PC-3 (cell line): ENCODE data around the gene NAGK. TPM values are rescaled to one million over a fixed set of nuclear protein-coding genes. Genes with fewer than 3 reads are reported as not detected.
"Not testable (repeated sequence)": the region's sequence is repeated elsewhere in the genome, so short reads cannot be mapped to it uniquely, and the experiment has no call there.

Source experiments
- ATAC-seq: fragments of 200-7000 bp; cut with Tn5 transposase; 2 replicates; pipeline ENCODE4 v1.9.1; 2020; ENCODE audit warnings: mild to moderate bottlenecking, moderate library complexity
- BruUV-seq: library from RNA; stranded (reverse); fragments of 400-500 nt; replicated peaks from 2 replicates; lab custom pipeline; 2021; lab: Mats Ljungman, UMichigan
- CTCF ChIA-PET: fragments of 300-600 bp; sonication (Branson Sonifier 250); formaldehyde crosslinking; loops from one replicate; lab custom pipeline; 2022; ENCODE audit warnings: antibody characterized with exemption; lab: Charles Lee
- POLR2A ChIA-PET: fragments of 300-600 bp; sonication (Branson Sonifier 250); formaldehyde crosslinking; loops from one replicate; lab custom pipeline; 2022; ENCODE audit warnings: antibody characterized with exemption; ENCODE audit not compliant: unreplicated experiment; lab: Charles Lee
- DNase-seq: peaks from one replicate; pipeline ENCODE4 v3.0.0-alpha.2; 2015
- H2AFZ ChIP-seq: fragments of 300-600 bp; sonication (generic); 2 replicates; pipeline ENCODE4 v1.6.0; 2016; ENCODE audit warnings: antibody characterized with exemption, low read length
- H3F3A ChIP-seq: fragments of 300-600 bp; sonication (generic); one replicate; pipeline ENCODE4 v1.6.0; 2017; ENCODE audit warnings: antibody characterized with exemption, low read length, control low read depth, mild to moderate bottlenecking; ENCODE audit not compliant: unreplicated experiment
- H3K27ac ChIP-seq: fragments of 300-600 bp; sonication (generic); 2 replicates; pipeline ENCODE4 v1.5.1; 2016; ENCODE audit warnings: mild to moderate bottlenecking, low read length
- H3K27me3 ChIP-seq: fragments of 300-600 bp; sonication (generic); 2 replicates; pipeline ENCODE4 v1.6.1; 2016; ENCODE audit warnings: low read length, mixed read lengths
- H3K36me3 ChIP-seq: fragments of 300-600 bp; sonication (generic); 2 replicates; pipeline ENCODE4 v1.6.1; 2016; ENCODE audit warnings: low read depth, mixed run types, low read length, mixed read lengths
- H3K4me1 ChIP-seq: fragments of 300-600 bp; sonication (generic); 2 replicates; pipeline ENCODE4 v1.5.1; 2016; ENCODE audit warnings: low read length; ENCODE audit not compliant: insufficient read depth
- H3K4me2 ChIP-seq: fragments of 300-600 bp; sonication (generic); 2 replicates; pipeline ENCODE4 v1.6.0; 2016; ENCODE audit warnings: low read length
- H3K4me3 ChIP-seq: fragments of 300-600 bp; sonication (generic); 2 replicates; pipeline ENCODE4 v1.5.1; 2016; ENCODE audit warnings: mild to moderate bottlenecking, low read length, mixed read lengths
- H3K79me2 ChIP-seq: fragments of 300-600 bp; sonication (generic); 2 replicates; pipeline ENCODE4 v1.6.1; 2017; ENCODE audit warnings: low read length, mixed read lengths
- H3K9ac ChIP-seq: fragments of 300-600 bp; sonication (generic); 2 replicates; pipeline ENCODE4 v1.6.0; 2016; ENCODE audit warnings: mild to moderate bottlenecking, low read length
- H3K9me2 ChIP-seq: fragments of 300-600 bp; sonication (generic); replicated peaks from 2 replicates; pipeline ENCODE4 v1.6.1; 2016; ENCODE audit warnings: mixed run types, low read length, mixed read lengths
- H3K9me3 ChIP-seq: fragments of 300-600 bp; sonication (generic); 2 replicates; pipeline ENCODE4 v1.6.1; 2016; ENCODE audit warnings: low read length, mixed read lengths
- H4K20me1 ChIP-seq: fragments of 300-600 bp; sonication (generic); 2 replicates; pipeline ENCODE4 v1.6.1; 2016; ENCODE audit warnings: low read length, mixed read lengths
- intact Hi-C: fragments of 100-400 bp; cut with micrococcal nuclease; formaldehyde crosslinking; loops from 2 replicates; pipeline ENCODE4 v1.9.0; 2023
- total RNA-seq: library from RNA; depleted of rRNA; stranded (reverse); fragments of >200 nt; gene quantifications from 2 replicates; pipeline ENCODE4 v1.2.3, GENCODE V29; 2014

NAGK gene
- total RNA-seq, 1 experiment from 2014 or later: 70.5 TPM

- H3K4me1 ChIP-seq, H3K9me3 ChIP-seq, H3K27ac ChIP-seq, CTCF ChIA-PET, H3K79me2 ChIP-seq, intact Hi-C loops, ATAC-seq, H3K9ac ChIP-seq, H3K27me3 ChIP-seq, H2AFZ ChIP-seq, BruUV-seq, DNase-seq, H3F3A ChIP-seq, H4K20me1 ChIP-seq, H3K4me3 ChIP-seq, H3K36me3 ChIP-seq, H3K9me2 ChIP-seq, H3K4me2 ChIP-seq: not testable (repeated sequence)
- POLR2A ChIA-PET: interaction anchor here (0.6 kb wide), 1 partner anchor 843 kb away, joined by 3 read pairs; no protein-coding TSS in a partner anchor
Measured at GRCh38 chr2:71085325-71086003, 17.0 kb downstream of the NAGK start.

DNA sequence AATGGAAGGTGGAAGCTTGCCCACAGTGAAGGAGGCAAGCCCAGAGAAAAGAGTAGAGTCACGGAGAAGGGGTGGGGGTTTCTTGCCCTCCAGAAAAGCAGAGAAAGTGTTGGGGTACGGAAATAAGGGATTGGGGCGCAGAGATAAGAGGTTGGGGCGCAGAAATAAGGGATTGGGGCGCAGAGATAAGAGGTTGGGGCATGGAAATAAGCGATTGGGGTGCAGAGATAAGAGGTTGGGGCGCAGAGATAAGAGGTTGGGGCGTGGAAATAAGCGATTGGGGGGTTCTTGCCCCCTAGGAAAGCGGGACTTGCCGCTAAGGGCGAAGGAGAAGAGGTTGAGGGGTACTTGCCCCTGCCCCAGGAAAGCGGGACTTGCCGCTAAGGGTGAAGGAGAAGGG, 21.0 kb downstream of the NAGK start:
- H3K4me1 ChIP-seq, H3K27me3 ChIP-seq, BruUV-seq, H3K9me3 ChIP-seq, H4K20me1 ChIP-seq, DNase-seq, H3K79me2 ChIP-seq, intact Hi-C loops, H2AFZ ChIP-seq, H3F3A ChIP-seq, ATAC-seq, CTCF ChIA-PET, H3K9me2 ChIP-seq, H3K9ac ChIP-seq, H3K4me3 ChIP-seq, POLR2A ChIA-PET, H3K36me3 ChIP-seq, H3K4me2 ChIP-seq, H3K27ac ChIP-seq: not testable (repeated sequence)

- H3K79me2 ChIP-seq, H3K27me3 ChIP-seq, intact Hi-C loops, H3K4me3 ChIP-seq, H3K27ac ChIP-seq, ATAC-seq, DNase-seq, H3K4me1 ChIP-seq, H3K36me3 ChIP-seq, H2AFZ ChIP-seq, H4K20me1 ChIP-seq, H3K9me2 ChIP-seq, H3K9me3 ChIP-seq, H3K9ac ChIP-seq, CTCF ChIA-PET, BruUV-seq, POLR2A ChIA-PET, H3K4me2 ChIP-seq, H3F3A ChIP-seq: not testable (repeated sequence)
Measured at GRCh38 chr2:71091808-71092207, 23.4 kb downstream of the NAGK start.

GRCh38 chr2:71092491-71093260, 24.2 kb downstream of the NAGK start:
- ATAC-seq, H3K79me2 ChIP-seq, H3K4me1 ChIP-seq, CTCF ChIA-PET, BruUV-seq, H2AFZ ChIP-seq, intact Hi-C loops, DNase-seq, H4K20me1 ChIP-seq, H3K4me2 ChIP-seq, POLR2A ChIA-PET, H3K9ac ChIP-seq, H3K36me3 ChIP-seq, H3K9me2 ChIP-seq, H3K9me3 ChIP-seq, H3F3A ChIP-seq, H3K27me3 ChIP-seq, H3K4me3 ChIP-seq, H3K27ac ChIP-seq: not testable (repeated sequence)
